Measurements from ENCODE around the gene CEACAM5. TPM values are rescaled to one million over a fixed set of nuclear protein-coding genes. Genes with fewer than 3 reads are reported as not detected.

CEACAM5 gene
- total and polyA plus RNA-seq, 2 of the 4 experiments (the other 2 are of a cell fraction) = not detected

- Histone ChIP-seq H3K9me3 (ENCODE audit: control insufficient read depth, insufficient read depth, low read length) (peaks cover 9% of the 10 kb centered on the region), H3K4ac (ENCODE audit: low read depth, low read length) (no peak overlapping the region), H2AK9ac (replicated peaks; ENCODE audit: low read depth, low read length, poor library complexity) (no peak overlapping the region), H3K4me2 (ENCODE audit: low read depth, low read length) (no peak overlapping the region), H3K18ac (ENCODE audit: low read depth, low read length) (no peak overlapping the region), H4K8ac (ENCODE audit: low read depth in 2 of 2, low read length in 2 of 2) (no peak overlapping the region), H2AFZ (replicated peaks; ENCODE audit: low read length, poor library complexity) (no peak overlapping the region), H3K79me1 (ENCODE audit: low read depth in 1 of 2, low read length in 2 of 2) (no peaks in the 10 kb centered on the region), H4K5ac (ENCODE audit: low read depth, low read length) (no peak overlapping the region), H2BK120ac (ENCODE audit: low read depth, low read length) (no peak overlapping the region), H4K91ac (ENCODE audit: insufficient read depth, low read depth, low read length) (no peak overlapping the region), H2BK20ac (ENCODE audit: low read depth, low read length) (no peak overlapping the region), H2BK15ac (ENCODE audit: low read depth, low read length) (no peak overlapping the region), H3K14ac (replicated peaks; ENCODE audit: low read depth, low read length) (no peak overlapping the region), H2AK5ac (ENCODE audit: low read depth, low read length) (no peak overlapping the region), H3K4me3 (ENCODE audit: insufficient read depth, low read depth, low read length) (no peak overlapping the region), H2BK5ac (ENCODE audit: low read depth, low read length, poor library complexity, severe bottlenecking) (no peak overlapping the region), H3K9me1 (ENCODE audit: insufficient read depth, low read length) (no peaks in the 10 kb centered on the region), H3K36me3 (ENCODE audit: control insufficient read depth, insufficient read depth, low read length) (no peaks in the 10 kb centered on the region), H4K20me1 (ENCODE audit: insufficient read depth, low read length) (no peaks in the 10 kb centered on the region), H3K23ac (ENCODE audit: low read depth, low read length) (no peak overlapping the region), H3K27ac (ENCODE audit: insufficient read depth, low read length) (no peak overlapping the region), H3K27me3 (ENCODE audit: control insufficient read depth, insufficient read depth, low read length) (no peaks in the 10 kb centered on the region), H3K9ac (ENCODE audit: low read depth, low read length) (no peak overlapping the region), H3K4me1 (ENCODE audit: control insufficient read depth, insufficient read depth, low read length) (no peaks in the 10 kb centered on the region), H3K56ac (ENCODE audit: extremely low read depth, insufficient read depth, low read length) (no peak overlapping the region)
- CTCF ChIA-PET = no interaction called here
- POLR2A ChIA-PET (ENCODE audit: unreplicated experiment) = no interaction called here
- BruUV-seq (replicated peaks) = no TSS peak
- in situ Hi-C loops (cut with MboI; ENCODE audit: low sequenced_read_pairs) (no loop called here), dilution Hi-C loops (cut with HindIII; ENCODE audit: low sequenced_read_pairs, unreplicated experiment) (no loop called here), intact Hi-C loops (cut with micrococcal nuclease) (no loop called here)
- DNase-seq (no peak), ATAC-seq (ENCODE audit: low read depth) (no peak)
- TF ChIP-seq RAD21 (IDR thresholded peaks at IDR 0.05; ENCODE audit: low read length) (no peak), MAFK (IDR thresholded peaks at IDR 0.05; ENCODE audit: low read depth, low read length) (no peak), CHD1 (IDR thresholded peaks at IDR 0.05; ENCODE audit: low read depth, low read length) (no peak), POLR2A (IDR thresholded peaks at IDR 0.05; ENCODE audit: low read depth, low read length) (no peak), MAZ (IDR thresholded peaks at IDR 0.05; ENCODE audit: borderline replicate concordance, low read depth, low read length) (no peak), USF2 (IDR thresholded peaks at IDR 0.05; ENCODE audit: low read depth, low read length) (no peak), FOS (IDR thresholded peaks at IDR 0.05; ENCODE audit: low read depth, low read length) (no peak), SMC3 (IDR thresholded peaks at IDR 0.05; ENCODE audit: low read depth, low read length) (no peak), RFX5 (IDR thresholded peaks at IDR 0.05; ENCODE audit: low read depth, low read length) (no peak), CEBPB (IDR thresholded peaks at IDR 0.05; ENCODE audit: low read depth, low read length) (no peak), CTCF (conservative IDR thresholded peaks at IDR 0.05; ENCODE audit: low read depth, low read length) (no peak), ELK1 (IDR thresholded peaks at IDR 0.05; ENCODE audit: borderline replicate concordance, low read depth, low read length) (no peak), RCOR1 (IDR thresholded peaks at IDR 0.05; ENCODE audit: insufficient replicate concordance, low read length) (no peak), NFE2L2 (IDR thresholded peaks at IDR 0.05; ENCODE audit: low read depth, low read length) (no peak), MXI1 (IDR thresholded peaks at IDR 0.05; ENCODE audit: borderline replicate concordance, low read depth, low read length) (no peak), BHLHE40 (IDR thresholded peaks at IDR 0.05; ENCODE audit: low read depth, low read length) (no peak)
- no CpG with 5 or more reads among the region's 1 CpG for WGBS, 2 experiments (ENCODE audit: extremely low coverage in 2 of 2, insufficient read length in 1 of 2)
Observed at GRCh38 chr19:41668315-41668714, 40.1 kb upstream of the CEACAM5 start.

Measured in IMR-90 (cell line).